Cardiac fibroblast (primary cell): ENCODE results near the gene MT1G.
A peak's percentile ranks its signal among the peaks of the same experiment; 100 is the strongest.

ENCODE experiments used
- DNase-seq, 2 donors: peaks; one replicate each; pipeline versions ENCODE4 v3.0.0 to v3.0.0-alpha.2; 2010; ENCODE audit warnings: low read depth in 2 of 2
- H3K4me3 ChIP-seq, 2 donors: replicated peaks in 1 of 2; 1 replicate in 1 of 2; 2 replicates in 1 of 2; pipeline ENCODE4 v1.5.1; 2011; ENCODE audit warnings: low read depth in 2 of 2, low read length in 2 of 2, mild to moderate bottlenecking in 2 of 2, moderate library complexity in 1 of 2
- CTCF ChIP-seq: IDR thresholded peaks from one replicate; pipeline ENCODE4 v1.5.1; 2011; ENCODE audit warnings: low read depth, mild to moderate bottlenecking, low read length, inconsistent platforms

The MT1G gene

GRCh38 chr16:56649271-56649670, 18.6 kb downstream of the MT1G start:
- TF ChIP-seq CTCF = no peak
- no peak overlapping the region for H3K4me3 ChIP-seq
- no peak for DNase-seq

GRCh38 chr16:56647641-56648431, 20.0 kb downstream of the MT1G start:
- TF ChIP-seq CTCF = no peak
- no peak overlapping the region for H3K4me3 ChIP-seq
- no peak for DNase-seq

- H3K4me3 ChIP-seq = no peak overlapping the region
- TF ChIP-seq CTCF = no peak
- DNase-seq = no peak
Observed at GRCh38 chr16:56645838-56646237, 22.0 kb downstream of the MT1G start.

GRCh38 chr16:56645311-56645710, 22.6 kb downstream of the MT1G start:
- TF ChIP-seq CTCF = no peak
- no peak overlapping the region for H3K4me3 ChIP-seq
- DNase-seq = no peak

- no peak for DNase-seq
- no peak for TF ChIP-seq CTCF
- H3K4me3 ChIP-seq = peak overlapping the region in 1 of 2 donors; percentile 45
Observed at GRCh38 chr16:56643833-56644232, 24.0 kb downstream of the MT1G start.

- H3K4me3 ChIP-seq = peak overlapping the region; percentile 31 to 45
- peak; percentile 39 for TF ChIP-seq CTCF
- peak; percentile 57 to 63 for DNase-seq
Observed at GRCh38 chr16:56643080-56643778, 24.6 kb downstream of the MT1G start.
